Measurements from ENCODE around the gene SSRP1.

DNA sequence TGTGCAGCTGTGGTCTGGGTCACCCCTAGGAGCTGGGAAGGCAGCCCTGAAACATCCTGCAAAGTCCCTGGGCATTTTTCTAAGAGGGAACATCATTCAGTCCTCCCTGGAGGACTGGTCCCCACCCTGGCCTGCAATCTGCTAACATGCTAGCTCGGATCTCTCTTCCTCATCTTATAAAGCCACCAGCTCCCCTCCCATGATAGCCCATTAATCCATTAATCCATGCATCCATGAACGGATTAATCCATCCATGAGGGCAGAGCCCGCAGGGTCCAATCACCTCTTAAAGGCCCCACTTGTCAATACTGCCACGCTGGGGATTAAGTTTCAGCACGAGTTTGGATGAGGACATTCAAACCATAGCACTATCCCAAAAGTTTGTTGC lies 33.1 kb upstream of the SSRP1 start:
- TF ChIP-seq, protein P1, sequence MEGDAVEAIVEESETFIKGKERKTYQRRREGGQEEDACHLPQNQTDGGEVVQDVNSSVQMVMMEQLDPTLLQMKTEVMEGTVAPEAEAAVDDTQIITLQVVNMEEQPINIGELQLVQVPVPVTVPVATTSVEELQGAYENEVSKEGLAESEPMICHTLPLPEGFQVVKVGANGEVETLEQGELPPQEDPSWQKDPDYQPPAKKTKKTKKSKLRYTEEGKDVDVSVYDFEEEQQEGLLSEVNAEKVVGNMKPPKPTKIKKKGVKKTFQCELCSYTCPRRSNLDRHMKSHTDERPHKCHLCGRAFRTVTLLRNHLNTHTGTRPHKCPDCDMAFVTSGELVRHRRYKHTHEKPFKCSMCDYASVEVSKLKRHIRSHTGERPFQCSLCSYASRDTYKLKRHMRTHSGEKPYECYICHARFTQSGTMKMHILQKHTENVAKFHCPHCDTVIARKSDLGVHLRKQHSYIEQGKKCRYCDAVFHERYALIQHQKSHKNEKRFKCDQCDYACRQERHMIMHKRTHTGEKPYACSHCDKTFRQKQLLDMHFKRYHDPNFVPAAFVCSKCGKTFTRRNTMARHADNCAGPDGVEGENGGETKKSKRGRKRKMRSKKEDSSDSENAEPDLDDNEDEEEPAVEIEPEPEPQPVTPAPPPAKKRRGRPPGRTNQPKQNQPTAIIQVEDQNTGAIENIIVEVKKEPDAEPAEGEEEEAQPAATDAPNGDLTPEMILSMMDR (conservative IDR thresholded peaks at IDR 0.05 in 1 of 2, IDR thresholded peaks at IDR 0.05 in 1 of 2; ENCODE audit: low read depth in 1 of 2, low read length in 2 of 2), result no peak
- no peak for TF ChIP-seq EZH2 (IDR thresholded peaks at IDR 0.05; ENCODE audit: low read length, missing control alignments)
